Suppressor macrophage (primary cell): Measurements from ENCODE around the gene HGFAC.
"Not testable (repeated sequence)": the region's sequence is repeated elsewhere in the genome, so short reads cannot be mapped to it uniquely, and the experiment has no call there.

Source experiments
- DNase-seq, 4 experiments: peaks; one replicate each; pipeline ENCODE4 v3.0.0-alpha.2; 2020 to 2022

Gene HGFAC

DNA sequence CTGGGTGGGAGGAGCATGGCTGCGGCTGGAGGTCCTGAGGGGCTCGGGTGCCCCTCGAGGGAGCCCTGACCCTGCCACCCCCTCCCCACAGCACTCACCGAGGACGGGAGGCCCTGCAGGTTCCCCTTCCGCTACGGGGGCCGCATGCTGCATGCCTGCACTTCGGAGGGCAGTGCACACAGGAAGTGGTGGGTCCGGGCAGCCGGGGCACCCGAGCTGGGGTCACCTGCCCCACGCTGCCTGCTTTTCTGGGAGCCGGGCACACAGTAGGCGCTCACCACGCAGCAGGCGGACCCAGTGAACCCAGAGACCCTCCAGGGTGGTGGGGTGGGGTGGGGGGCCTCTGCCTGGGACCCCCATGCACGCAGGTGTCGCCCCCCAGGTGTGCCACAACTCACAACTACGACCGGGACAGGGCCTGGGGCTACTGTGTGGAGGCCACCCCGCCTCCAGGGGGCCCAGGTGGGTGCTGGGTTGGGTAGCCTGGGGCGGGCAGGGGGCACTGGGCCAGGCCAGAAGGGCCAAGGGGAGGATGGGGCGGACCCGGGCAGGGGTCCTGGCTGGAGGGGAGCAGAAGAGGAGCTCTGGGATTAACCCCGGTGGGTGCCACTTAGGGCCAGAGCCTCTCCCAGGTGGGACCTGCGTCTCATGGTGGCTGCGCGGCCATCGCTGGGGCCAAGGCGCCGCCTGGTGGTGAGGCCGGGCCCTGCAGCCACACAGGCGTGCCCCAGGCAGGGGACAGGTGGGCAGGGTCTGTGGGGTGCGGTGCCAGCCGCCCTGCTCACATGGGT is 1.4 kb downstream of the HGFAC start:
- peak; percentile 55 to 78 (median 72) for DNase-seq

DNA sequence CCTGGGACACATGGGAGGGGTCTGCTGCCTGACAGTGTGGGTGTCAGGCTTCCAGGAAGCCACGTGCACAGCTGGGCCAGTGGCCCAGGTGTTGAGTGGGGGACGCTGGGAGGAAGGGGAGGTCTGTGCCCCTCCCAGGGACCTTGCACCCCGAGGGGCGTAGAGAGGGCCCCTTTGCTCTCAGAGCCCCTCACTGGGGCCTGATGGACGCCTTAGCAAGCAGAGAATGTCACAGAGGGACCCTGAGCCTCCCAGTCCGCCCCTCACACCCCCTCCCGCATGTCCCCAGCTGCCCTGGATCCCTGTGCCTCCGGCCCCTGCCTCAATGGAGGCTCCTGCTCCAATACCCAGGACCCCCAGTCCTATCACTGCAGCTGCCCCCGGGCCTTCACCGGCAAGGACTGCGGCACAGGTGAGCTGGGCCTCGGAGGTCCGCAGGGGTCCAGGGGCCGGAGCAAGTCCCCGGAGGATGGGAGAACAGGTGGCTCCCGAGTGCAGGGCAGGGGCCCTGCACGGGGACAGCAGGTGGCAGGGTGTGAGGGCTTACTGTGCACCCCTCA is 2.1 kb downstream of the HGFAC start:
- DNase-seq: no peak

DNA sequence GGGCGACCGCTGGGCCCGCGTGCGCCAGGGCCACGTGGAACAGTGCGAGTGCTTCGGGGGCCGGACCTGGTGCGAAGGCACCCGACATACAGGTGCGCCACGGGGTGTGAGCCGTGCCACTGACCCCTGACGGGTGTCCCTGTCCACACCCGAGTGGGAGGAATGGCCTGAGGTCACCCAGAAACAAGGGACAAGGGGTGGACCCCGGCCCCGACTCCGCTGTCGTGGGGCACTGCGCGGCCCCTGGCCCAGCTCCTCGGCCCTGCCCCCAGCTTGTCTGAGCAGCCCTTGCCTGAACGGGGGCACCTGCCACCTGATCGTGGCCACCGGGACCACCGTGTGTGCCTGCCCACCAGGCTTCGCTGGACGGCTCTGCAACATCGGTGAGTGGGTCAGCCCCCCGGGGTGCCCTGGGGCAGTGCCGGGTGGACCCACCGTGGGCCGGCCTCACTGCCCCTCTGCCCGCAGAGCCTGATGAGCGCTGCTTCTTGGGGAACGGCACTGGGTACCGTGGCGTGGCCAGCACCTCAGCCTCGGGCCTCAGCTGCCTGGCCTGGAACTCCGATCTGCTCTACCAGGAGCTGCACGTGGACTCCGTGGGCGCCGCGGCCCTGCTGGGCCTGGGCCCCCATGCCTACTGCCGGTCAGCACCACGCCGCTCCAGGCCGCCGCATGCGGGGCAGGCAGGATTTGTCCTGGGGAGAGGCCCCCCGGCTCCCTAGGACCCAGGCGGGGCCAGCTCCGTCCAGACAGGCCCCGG is 2.8 kb downstream of the HGFAC start:
- no peak for DNase-seq

GRCh38 chr4:3445111-3445820 is 3.5 kb downstream of the HGFAC start:
- no peak for DNase-seq

GRCh38 chr4:3445829-3446545 is 4.2 kb downstream of the HGFAC start:
- DNase-seq: no peak

GRCh38 chr4:3446631-3447320 is 5.0 kb downstream of the HGFAC start:
- DNase-seq: no peak

- DNase-seq: no peak
Observed at GRCh38 chr4:3447431-3448395, 5.9 kb downstream of the HGFAC start.

GRCh38 chr4:3449047-3449573 is 7.3 kb downstream of the HGFAC start:
- DNase-seq: no peak

GRCh38 chr4:3449574-3450534 is 8.1 kb downstream of the HGFAC start:
- DNase-seq: no peak

DNA sequence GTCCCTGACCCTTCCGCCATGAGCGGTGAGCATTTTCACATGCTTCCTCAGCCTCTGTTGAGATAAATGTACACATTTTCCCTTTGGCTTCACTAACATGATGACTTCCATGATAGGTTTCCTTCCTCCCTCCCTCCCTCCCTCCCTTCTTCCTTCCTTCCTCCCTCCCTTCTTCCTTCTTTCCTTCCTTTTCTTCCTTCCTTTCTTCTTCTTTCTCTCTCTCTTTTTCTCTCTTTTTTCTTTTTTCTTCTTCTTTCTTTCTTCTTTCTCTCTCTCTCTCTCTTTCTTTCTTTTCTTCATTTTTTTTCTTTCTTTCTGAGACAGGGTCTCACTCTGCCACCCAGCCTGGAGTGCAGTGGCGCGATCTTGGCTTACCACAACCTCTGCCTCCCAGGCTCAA is 8.9 kb downstream of the HGFAC start:
- DNase-seq: no peak

GRCh38 chr4:3451956-3452355 is 10.2 kb downstream of the HGFAC start:
- no peak for DNase-seq

GRCh38 chr4:3452376-3452775 is 10.6 kb downstream of the HGFAC start:
- DNase-seq: peak in 3 of 4 experiments; percentile 11 to 42 (median 20)

DNA sequence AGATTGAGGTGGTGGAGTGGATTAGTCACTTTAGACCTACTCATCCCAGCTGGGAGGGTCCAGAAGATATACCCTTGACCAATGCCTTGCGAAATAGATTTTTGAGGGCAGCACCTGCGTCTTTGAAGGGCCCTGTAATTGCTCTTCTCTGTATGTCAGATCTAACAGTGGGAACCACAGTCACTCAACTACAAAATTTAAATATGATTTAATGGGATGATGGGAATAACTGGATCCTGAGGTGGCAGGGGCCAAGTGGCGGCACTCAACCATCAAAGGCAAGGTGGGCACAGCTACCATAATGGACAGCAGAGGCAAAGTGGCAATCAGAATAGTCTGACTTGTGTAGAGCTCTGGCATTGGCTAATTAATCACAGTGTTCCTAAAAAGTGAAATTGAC is 13.8 kb downstream of the HGFAC start:
- DNase-seq: not testable (repeated sequence)

DNA sequence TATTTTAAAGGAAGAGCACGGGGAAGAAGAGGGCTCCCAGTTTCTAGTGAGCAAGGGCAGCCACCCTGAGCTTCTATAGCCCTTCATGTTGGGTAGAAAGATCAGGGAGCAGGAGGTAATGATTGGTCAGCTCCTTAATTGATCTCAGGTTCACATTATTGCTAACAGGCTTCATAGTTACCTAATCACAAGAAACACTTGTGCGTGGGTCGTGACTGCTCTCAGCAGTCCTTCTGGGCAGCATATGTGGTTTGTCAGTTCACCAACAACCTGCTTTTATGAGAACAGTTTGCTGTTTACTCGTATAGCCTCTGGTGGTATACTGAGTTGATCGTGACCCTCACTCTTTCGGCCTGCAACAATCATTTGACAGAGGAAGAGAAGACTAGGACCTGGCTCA is 16.6 kb downstream of the HGFAC start:
- no peak for DNase-seq

DNA sequence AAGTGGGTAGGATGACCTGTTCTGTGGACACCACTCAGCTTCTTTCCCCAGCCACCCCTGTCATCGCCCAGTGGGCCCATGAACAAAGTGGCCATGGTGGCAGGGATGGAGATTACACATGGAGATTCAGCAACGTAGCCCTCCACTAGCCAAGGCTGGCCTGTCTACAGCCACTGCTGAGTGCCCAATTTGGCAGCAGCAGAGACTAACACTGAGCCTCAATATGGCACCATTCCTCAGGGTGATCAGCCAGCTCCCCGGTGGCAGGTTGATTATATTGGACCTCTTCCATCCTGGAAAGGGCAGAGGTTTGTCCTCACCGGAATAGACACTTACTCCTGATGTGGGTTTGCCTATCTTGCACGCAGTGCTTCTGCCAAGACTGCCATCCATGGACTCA is 17.4 kb downstream of the HGFAC start:
- not testable (repeated sequence) for DNase-seq

DNA sequence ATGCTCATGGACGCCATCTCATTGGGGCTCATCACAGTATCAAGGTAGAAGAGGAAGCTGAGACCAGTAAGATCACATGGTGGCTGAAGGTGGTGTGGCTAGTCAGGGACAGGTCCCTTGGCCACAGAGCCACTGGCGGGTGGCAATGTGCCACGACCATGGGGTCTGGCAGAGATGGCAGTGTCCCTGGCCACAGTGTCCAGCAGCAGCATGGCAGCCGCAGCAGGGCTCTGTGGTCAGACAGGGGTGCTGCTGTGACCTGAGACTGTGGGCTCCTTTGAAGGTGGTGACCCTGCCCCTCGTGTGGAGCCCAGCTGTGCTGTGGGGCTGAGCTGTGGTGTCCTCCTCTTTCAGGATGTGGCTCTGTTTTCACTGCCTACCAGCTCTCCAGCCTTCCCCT is 19.2 kb downstream of the HGFAC start:
- DNase-seq: no peak

DNA sequence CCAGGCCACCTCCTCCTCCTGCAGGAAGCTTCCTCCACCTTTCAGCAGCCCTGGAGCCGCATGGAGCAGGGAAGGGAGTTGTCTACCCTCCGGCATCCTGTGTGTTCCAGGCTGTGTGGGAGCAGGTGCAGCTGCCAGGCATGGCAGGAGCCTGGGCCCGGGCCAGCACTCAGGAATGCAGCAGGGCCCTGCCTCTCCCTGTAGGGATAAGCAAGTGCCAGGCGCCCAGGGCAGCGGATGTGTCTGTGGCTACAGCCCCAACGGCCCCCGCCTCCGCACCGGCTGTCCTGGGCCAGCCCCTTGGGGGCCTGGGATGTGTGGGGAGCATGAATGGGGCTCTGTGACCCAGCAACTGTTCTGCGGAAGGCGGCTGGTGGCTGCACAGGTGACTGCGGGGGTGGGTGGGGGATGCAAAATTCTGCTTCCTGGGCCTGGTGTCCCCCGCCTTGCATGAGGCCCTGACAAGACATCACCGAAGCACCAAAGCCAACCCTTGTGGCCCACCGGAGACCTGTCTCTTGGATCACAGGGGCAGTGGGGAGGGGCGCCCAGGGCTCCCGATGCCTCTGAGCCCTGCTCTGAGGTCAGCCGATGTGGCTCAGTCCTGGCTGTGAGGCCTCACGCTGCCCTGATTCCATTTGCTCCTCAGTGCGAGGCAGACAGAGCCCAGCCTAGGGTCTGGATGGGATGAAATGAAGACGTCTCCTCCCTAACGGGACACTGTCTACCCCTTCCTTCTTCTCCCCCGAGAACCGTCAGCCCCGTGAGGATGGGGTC is 19.9 kb downstream of the HGFAC start:
- DNase-seq: no peak

DNA sequence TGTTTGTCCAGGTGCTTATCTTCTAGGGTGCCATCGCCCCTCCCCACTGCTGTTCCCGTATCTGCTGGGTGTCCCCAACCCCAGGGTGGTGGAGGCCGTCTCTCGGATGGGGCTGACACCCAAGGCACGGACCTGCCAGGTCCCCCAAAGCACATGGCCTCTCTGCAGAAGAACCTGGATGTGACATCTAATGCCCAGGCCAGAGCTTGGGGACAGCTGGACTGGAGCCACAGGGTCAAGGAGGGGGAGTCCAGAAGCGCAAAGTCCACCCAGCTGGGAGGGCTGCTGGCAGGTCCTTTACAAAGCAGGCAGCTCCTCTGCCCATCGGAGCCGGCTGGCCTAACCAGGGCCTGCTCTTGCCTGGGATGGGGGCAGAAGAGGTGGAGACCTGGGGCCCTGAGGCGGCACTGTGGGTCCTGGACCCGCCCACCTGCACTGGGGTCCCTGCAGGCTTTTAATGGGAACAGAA is 20.6 kb downstream of the HGFAC start:
- no peak for DNase-seq
